Lung (tissue), 12 donors: Measurements from ENCODE around the gene C11orf97. TPM values are rescaled to one million over a fixed set of nuclear protein-coding genes. Genes with fewer than 3 reads are reported as not detected.

Source experiments
- ATAC-seq: fragments of 200-7000 bp; cut with Tn5 transposase; one replicate; pipeline ENCODE4 v1.9.1; 2020; ENCODE audit warnings: moderate number of reproducible peaks; ENCODE audit not compliant: insufficient read depth, low FRiP score
- DNase-seq, 3 donors: peaks; one replicate each; pipeline ENCODE4 v3.0.0-alpha.2; 2013 to 2017
- H3K27ac ChIP-seq, 2 donors: one replicate each; pipeline ENCODE4 v1.5.1; 2013; ENCODE audit warnings: mild to moderate bottlenecking in 2 of 2, moderate library complexity in 2 of 2, control low read depth in 1 of 2, inconsistent platforms in 1 of 2, low read depth in 1 of 2, low read length in 1 of 2
- H3K27me3 ChIP-seq, 3 donors: one replicate each; pipeline ENCODE4 v1.5.1; 2013; ENCODE audit warnings: low read length in 2 of 3; ENCODE audit not compliant: control insufficient read depth in 3 of 3, insufficient read depth in 3 of 3
- H3K36me3 ChIP-seq, 4 donors: one replicate each; pipeline ENCODE4 v1.5.1; 2013; ENCODE audit warnings: low read length in 4 of 4, mild to moderate bottlenecking in 1 of 4, moderate library complexity in 1 of 4; ENCODE audit not compliant: control insufficient read depth in 4 of 4, insufficient read depth in 4 of 4
- H3K4me1 ChIP-seq, 5 donors: one replicate each; pipeline ENCODE4 v1.5.1; 2013; ENCODE audit warnings: low read length in 5 of 5, mild to moderate bottlenecking in 2 of 5, moderate library complexity in 1 of 5; ENCODE audit not compliant: control insufficient read depth in 5 of 5, insufficient read depth in 5 of 5
- H3K4me3 ChIP-seq: one replicate; pipeline ENCODE4 v1.5.1; 2013; ENCODE audit warnings: mild to moderate bottlenecking, control low read depth, moderate library complexity
- H3K9ac ChIP-seq, 2 donors: one replicate each; pipeline ENCODE4 v1.5.1; 2013; ENCODE audit warnings: low read length in 2 of 2, control low read depth in 1 of 2; ENCODE audit not compliant: insufficient read depth in 1 of 2
- H3K9me3 ChIP-seq, 4 donors: one replicate each; pipeline ENCODE4 v1.5.1; 2013; ENCODE audit warnings: low read length in 3 of 4, mild to moderate bottlenecking in 1 of 4, moderate library complexity in 1 of 4; ENCODE audit not compliant: control insufficient read depth in 4 of 4, insufficient read depth in 3 of 4
- WGBS, 2 donors: extraction: QIAGEN DNeasy Blood & Tissue Kit; methylation state at CpG; one replicate each; pipeline ENCODE4 v1.1.7; 2013; 5-methylcytosine and 5-hydroxymethylcytosine counted together
- polyA plus RNA-seq, 2 donors: library from polyadenylated mRNA; stranded (reverse); fragments of 200-250 nt; gene quantifications; one replicate each; pipeline ENCODE4 v1.2.1, GENCODE V29; 2013
- total RNA-seq, 2 donors: library from RNA; depleted of rRNA in 1 of 2; stranded (reverse); fragments of >200 nt in 1 of 2; gene quantifications; one replicate each; pipeline ENCODE4 v1.2.1, GENCODE V29; 2014 to 2021
- TF ChIP-seq, protein P1 (sequence below): IDR thresholded peaks from 2 replicates; pipeline ENCODE4 v1.5.1; 2012; ENCODE audit warnings: mild to moderate bottlenecking; ENCODE audit errors: control extremely low read depth, extremely low read depth
- donor health status: control.
- donor health status: control.
- donor health status: Bipolar disorder and iron deficiency.
- donor health status: healthy.
- donor health status: DM: yes; HTN: yes; CAD: no.

Gene C11orf97
- total and polyA plus RNA-seq, 4 donors, result 4.1 to 14.7 (median 6.9) TPM

DNA sequence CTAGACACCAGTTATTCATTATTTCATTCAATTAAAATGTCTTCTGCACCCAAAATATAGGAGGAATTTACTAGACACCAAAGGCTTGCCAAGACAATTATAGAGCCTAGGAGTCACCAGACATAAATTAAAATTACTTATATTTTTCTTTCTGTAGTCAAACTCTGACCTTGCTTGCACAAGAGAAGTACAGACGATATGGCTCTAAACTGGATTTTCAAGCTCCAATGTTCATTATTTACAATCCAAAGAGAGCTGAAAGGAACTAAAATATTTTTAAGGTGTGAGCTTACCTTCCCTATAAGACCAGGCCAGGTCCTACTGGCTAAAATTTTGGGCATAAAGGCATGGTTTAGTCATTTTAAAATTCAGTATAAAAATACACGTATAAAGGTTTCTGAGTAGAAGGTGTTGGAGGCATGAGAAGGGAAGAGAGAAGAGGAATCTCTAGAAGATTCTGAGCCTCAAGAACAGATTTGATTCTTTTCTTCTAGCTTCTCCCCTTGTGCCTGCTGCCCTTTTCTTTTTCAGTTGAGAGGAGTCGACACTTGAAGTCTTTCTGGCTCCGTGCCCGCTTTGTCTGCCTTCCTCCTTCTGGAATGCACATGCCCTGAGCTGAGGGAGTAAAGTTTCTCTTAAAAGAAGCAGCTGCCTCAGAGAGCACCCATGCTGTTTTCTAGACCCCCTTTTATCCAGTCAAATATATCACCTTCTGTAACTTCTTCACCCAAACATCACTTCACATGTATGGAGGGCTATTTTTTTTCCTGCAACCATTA, 13.5 kb downstream of the C11orf97 start:
- ATAC-seq (no peak), DNase-seq (peak; percentile 85 to 88 (median 85))
- no peaks in the 10 kb centered on the region for H3K9me3 ChIP-seq
- TF ChIP-seq, protein P1, sequence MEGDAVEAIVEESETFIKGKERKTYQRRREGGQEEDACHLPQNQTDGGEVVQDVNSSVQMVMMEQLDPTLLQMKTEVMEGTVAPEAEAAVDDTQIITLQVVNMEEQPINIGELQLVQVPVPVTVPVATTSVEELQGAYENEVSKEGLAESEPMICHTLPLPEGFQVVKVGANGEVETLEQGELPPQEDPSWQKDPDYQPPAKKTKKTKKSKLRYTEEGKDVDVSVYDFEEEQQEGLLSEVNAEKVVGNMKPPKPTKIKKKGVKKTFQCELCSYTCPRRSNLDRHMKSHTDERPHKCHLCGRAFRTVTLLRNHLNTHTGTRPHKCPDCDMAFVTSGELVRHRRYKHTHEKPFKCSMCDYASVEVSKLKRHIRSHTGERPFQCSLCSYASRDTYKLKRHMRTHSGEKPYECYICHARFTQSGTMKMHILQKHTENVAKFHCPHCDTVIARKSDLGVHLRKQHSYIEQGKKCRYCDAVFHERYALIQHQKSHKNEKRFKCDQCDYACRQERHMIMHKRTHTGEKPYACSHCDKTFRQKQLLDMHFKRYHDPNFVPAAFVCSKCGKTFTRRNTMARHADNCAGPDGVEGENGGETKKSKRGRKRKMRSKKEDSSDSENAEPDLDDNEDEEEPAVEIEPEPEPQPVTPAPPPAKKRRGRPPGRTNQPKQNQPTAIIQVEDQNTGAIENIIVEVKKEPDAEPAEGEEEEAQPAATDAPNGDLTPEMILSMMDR, result no peak
- H3K36me3 ChIP-seq, result no peaks in the 10 kb centered on the region
- H3K9ac ChIP-seq, result no peak overlapping the region
- H3K4me3 ChIP-seq, result no peak overlapping the region
- H3K27me3 ChIP-seq, result no peaks in the 10 kb centered on the region
- peaks cover 0 to 20% (median 0%) of the 10 kb centered on the region in 5 donors for H3K4me1 ChIP-seq
- 27 to 32% methylated on average over 5 of the region's 5 CpGs for WGBS, 2 donors
- H3K27ac ChIP-seq, result no peak overlapping the region

DNA sequence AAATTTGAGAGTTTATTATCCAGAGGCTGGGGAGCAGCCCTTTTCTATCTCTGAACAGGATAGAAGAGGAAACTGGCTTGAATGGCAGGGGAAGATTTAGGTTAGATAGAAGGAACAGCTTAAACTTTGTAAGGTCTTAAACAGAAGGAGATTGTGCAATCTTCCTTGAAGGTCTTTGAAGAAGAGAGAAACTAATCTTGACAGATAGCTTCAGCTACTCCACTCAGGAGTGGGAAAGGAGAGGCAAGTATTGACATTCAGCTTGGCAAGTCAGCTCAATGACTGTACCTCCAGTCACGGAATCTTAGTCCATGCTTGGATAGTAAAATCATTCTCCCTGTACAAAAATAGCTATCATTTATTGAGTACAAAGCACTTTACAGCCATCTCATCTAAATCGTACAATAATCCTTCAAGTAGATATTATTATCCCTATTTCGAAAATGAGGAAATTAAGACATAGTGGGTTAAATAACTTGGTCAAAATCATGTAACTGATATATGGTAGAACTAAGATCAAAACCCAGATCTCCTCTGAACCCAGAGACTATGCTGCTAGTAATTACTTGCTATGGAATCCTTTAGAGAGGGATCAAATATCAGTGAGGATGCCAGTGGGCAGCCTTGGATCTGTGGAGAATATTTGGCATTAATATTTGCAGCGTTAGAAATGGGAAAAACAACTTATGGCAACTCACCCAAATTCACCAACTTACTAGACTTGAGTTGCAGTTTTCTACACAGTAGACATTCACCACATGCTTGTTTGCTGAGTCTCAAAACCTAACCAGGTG, 14.6 kb downstream of the C11orf97 start:
- 60 to 67% methylated on average over 4 of the region's 4 CpGs for WGBS, 2 donors
- no peaks in the 10 kb centered on the region for H3K9me3 ChIP-seq
- TF ChIP-seq, protein P1, result no peak
- no peaks in the 10 kb centered on the region for H3K36me3 ChIP-seq
- DNase-seq, result peak in 1 of 3 donors; percentile 12
- no peaks in the 10 kb centered on the region for H3K27me3 ChIP-seq
- no peak overlapping the region for H3K4me3 ChIP-seq
- no peak for ATAC-seq
- no peak overlapping the region for H3K27ac ChIP-seq
- H3K9ac ChIP-seq, result no peak overlapping the region
- H3K4me1 ChIP-seq, result peaks cover 0 to 20% (median 0%) of the 10 kb centered on the region in 5 donors

DNA sequence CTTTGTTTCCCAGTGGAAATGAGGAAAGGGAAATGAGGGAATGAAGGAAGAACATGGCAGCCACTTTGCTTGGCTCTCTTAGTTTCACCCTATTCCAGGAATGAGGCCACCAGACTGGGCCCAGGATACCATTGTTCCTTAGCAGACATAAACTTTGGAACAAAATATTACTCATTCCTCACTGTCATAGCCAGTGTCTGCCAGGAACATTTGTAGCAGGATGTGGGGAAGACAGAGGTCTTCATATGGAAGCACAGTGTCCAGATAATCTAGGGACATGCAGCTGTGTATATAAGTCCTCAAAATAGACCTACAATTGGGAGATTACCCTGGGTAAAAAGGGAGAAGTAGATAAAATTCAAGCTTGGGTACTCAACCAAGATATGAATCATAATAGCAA, 16.3 kb downstream of the C11orf97 start:
- ATAC-seq (no peak), DNase-seq (no peak)
- TF ChIP-seq, protein P1, result no peak
- Histone ChIP-seq H3K27me3 (no peaks in the 10 kb centered on the region), H3K36me3 (no peaks in the 10 kb centered on the region), H3K4me3 (no peak overlapping the region), H3K4me1 (peaks cover 0 to 20% (median 1%) of the 10 kb centered on the region in 5 donors), H3K27ac (no peak overlapping the region), H3K9ac (no peak overlapping the region), H3K9me3 (no peaks in the 10 kb centered on the region)
